GM18909 (cell line): ENCODE measurements around the gene TEKT2.

ENCODE experiments used
- ATAC-seq: cut with Tn5 transposase; IDR thresholded peaks from one replicate; pipeline ENCODE4 v1.9.1; 2021; ENCODE audit warnings: mild to moderate bottlenecking; ENCODE audit not compliant: unreplicated experiment, poor library complexity

TEKT2 gene

DNA sequence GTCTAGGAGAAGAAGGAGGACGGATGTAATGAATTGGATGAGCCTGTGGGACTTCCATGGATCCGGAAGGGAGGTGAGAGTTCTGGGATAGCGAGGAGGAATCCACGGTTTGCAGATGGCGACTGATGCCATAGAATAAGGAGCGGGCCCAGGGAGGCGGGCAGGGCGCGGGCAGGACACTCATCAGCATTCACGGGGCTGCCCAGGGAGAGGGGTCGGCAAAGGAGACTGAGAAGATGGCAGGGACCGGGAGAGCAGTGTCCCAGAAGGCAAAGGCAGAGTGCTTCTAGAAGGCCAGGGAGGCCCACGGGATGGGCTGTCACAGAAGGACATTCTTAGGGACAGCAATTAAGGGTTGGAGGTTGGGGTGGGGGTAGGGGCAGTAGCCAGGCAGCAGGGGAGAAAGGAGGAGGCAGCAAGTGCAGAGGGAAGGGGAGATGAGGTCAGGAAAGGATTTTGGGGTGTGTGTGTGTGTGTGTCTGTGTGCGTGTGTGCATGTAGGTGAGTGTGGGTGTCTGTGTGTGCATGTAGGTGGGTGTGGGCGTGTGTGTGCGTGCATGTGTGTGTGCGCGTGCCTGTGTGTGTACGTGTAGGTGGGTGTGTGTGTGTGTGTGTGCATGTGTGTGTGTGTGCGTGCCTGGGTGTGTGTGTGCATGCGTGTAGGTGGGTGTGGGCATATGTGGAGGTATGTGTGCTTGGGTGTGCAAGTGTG lies 42.3 kb downstream of the TEKT2 start:
- ATAC-seq = no peak

DNA sequence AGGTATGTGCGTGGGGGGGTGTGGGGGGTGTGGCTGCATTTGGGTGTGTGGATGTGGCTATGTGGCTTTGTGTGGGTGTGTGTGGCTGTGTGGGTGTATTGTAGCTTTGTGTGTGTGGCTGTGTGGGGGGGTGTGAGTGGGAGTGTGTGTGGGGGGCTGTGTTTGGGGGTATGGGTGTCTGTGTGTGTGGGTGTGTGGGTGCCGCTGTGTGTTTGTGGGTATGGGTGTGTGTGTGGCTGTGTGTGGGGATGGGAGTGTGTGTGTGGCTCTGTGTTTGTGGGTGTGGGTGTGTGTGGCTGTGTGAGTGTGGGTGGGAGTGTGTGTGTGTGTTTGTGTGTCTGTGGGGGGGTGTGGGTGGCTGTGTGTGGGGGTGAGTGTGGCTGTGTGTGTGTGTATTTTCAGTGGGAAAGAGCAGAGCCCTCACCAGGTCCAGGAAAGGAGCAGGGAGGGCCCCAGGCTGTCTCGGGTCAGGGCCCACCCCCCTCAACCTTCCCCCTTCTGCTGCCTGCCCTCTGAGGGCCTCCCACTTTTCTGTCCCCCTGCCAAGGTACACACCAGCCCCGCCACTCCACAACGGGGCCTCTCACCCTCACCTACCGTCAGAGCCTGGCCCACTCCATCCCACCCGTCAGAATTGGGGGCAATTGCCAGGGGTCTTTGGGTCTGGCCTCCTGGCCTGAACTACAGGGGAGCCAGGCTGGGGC lies 43.1 kb downstream of the TEKT2 start:
- ATAC-seq = no peak

DNA sequence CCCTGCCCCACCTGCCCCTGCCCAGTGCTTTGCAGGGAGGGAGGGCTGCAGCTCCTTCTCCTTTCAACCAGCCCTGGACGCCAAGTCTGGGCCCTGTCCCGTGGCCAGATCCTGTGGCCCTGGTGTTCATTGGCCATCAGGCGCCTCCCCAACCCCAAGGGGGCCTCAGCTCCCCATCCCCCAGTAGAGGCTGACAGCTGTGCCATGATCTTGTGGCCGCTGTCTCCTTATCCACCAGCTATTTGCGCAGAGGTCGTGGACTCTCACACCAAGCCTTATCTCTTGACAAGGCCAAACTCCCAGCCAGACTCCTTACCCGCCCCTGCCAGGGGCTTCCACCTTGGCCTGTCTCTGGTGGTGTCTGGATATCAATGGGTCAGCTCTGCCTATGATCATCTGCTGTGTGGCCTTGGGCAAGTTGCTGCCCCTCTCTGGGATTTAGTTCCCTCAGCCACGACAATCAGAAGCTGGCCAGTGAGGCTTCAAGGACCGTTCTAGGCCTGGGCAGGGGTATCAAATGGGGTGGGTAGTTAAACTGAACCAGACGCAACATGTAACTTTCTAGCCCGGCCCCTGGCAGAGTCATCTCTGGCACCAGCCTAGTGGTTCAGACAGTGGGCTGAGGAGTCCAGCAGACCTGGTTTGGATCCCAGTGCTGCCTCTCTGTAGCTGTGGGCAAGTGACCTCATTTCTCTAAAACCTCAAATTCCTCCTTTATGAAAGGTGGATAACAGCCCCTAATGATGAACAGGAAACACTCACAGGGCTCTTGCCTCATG lies 44.4 kb downstream of the TEKT2 start:
- ATAC-seq = no peak

DNA sequence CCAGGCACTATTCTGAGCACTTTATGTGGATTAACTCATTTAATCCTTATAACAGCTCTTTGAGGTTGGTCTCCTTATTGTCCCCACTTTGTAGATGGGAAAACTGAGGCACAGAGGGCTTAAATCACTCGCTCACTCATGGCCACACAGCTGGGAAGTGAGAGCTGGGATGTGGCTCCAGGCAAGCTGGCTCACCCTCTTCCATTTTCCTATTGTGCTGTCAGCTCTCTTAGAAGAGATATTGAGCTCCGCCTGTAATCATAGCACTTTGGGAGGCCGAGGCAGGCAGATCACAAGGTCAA lies 45.0 kb downstream of the TEKT2 start:
- ATAC-seq = no peak

DNA sequence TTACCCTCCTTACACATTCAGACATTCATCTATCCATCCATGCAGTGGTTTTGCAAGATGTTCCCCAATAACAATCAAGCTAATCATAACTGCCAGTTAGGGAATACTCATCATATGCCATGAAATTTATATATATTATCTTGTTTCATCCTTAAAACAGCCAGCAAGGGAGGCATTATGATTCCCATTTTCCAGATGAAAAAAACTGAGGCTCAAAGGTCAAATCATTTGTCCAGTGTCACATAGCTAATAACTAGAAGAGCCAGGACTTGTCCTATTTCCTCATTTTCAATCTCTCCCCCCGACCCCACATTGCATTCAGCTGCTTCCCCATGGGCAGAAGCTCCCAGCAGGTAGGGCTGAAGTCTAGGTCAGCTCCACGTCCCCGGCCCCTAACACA lies 48.1 kb downstream of the TEKT2 start:
- no peak for ATAC-seq

DNA sequence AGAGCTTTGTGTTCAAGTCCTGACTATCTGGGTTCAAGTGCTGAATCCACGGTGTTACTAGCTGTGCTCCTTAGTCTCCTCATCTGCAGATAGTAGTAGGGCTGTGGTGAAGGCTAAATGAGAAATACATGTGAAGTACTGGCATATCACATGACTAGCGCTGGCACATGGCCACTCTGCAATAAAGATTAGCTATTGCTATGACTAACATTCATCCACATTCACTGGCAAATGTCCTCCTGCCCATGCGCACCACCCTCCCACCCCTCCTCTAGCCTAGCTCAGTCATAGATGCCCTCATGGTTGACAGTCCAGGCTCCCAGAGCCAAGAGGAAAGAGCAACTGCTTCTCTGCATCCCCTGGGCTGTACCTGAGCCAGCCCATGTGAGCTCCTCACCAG lies 49.6 kb downstream of the TEKT2 start:
- no peak for ATAC-seq

DNA sequence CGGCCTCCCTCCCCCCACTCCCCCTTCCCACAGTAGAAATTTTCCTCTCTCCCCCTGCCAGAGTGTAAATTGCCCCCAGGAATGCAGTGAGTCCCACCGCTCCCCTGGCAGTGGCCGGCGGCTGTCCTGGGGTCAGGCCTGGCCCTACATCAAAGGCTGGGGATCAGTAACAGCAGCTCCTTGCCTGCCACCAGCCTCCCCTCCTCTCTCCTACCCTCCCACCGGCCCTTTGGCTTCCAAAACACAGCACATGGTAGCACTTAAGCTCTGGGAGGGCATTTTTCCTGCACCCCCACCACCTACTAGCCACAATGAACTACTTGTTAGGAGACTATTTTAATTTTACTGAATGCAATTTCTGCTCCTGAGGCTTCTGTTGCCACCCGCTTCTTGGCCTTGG lies 50.1 kb downstream of the TEKT2 start:
- no peak for ATAC-seq

DNA sequence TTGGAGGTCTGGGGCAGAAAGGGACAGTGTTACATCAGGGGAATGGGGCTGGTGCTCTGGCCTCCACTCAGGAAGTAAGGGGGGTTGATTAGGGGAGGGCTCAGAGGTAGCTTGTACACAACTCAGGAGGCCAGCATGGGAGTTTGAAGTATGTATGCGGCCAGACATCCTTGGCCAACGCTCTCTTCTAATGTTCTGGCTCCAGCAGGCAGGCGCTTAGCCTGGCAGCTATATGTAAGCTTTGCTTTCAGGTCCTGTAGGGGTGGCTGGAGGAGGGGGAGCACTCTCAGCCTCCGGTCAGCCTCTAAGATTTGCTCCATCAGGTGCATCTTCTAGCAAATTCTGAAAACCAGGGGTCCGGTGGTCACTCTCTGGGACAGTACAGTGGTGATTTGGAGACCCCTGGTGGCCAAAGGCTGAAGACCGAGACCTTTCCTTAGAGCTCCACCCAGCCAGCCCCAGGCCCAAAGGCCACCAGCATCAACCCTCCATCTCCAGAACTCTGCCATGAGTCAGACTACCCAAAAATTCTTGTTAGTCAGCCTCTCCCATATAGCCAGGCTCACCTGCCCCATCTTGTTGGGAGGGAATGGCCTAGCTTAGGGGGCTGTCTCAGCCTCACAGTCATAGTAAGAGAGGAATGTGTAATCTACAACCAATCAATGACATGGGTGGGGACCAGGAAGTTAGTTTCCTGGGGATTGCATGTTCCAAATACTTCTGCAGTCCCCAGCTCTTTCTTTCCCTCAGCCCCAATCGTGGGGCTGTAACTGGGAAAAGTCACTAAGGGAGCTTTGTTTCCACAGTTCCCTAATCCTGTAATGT lies 50.8 kb downstream of the TEKT2 start:
- ATAC-seq = no peak

DNA sequence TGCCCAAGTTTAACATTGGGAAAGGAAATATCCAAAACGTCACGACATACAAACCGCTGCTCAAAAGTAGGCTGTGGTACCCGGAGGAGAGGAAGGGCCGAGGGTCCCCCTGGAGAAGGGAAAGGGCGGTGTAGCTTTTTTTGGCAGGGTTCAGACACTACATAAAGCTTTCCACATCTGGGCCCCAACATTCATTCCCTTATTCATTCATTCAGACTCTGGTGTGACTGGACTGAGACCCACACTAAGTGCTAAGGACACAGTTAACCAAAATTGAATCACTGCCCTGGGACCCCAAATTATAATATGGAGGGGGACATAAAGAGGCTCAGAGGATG lies 51.4 kb downstream of the TEKT2 start:
- ATAC-seq = no peak

DNA sequence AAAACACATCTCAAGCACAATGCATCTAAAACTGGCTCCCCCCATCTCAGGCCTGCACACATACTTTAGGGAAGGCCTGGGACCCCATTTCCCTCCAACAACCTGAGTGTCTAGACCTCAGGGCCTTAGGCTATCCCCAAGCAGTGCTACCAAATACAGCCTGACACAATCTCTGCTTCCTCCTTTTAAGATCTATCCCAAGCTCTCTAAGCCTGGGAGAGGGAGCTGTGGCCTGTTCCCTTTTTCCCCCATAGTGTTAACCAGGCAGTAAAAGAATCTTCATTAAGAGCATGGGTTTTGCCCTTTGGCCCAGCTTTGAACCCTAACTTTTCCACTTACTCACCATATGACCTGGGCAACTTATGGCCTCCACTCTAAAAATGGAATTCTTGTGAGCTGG lies 51.9 kb downstream of the TEKT2 start:
- ATAC-seq = no peak

DNA sequence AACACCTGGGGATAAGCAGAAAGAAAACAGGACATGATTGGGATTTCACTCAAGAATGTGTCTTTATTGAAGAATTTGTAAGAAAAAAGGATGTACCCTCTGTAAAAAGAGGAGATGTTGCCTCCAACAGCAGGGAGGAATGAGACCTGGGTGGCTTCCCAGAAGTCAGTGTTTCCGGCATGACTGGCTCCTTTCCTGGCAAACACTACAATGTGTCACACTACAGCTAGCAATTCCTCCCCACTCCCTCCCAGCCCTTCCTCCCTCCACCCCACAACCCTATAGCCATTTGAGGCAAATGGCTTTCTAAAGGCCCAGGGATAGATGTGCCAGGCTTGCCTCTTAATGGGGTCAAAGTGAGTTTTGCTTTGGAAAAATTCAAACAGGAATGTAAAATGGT lies 52.6 kb downstream of the TEKT2 start:
- no peak for ATAC-seq

DNA sequence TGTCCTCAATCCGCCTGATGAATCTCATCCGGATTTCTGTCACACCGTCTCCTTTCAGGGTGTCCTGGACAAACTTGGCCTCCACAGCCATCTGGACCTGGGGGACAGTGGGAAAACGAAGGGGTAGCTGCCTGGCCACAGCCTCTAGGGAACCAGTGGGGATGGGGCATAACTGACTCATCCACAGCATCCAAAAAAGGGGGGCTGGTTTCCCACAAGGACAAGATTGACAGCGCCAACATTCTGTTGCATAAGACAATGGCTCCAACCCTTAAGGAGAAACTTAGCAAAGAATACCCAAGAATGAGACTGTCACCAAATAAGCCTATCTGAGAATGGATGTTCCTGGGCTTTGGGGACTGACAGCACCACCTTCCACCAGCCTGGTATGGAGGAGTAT lies 53.3 kb downstream of the TEKT2 start:
- ATAC-seq = no peak

DNA sequence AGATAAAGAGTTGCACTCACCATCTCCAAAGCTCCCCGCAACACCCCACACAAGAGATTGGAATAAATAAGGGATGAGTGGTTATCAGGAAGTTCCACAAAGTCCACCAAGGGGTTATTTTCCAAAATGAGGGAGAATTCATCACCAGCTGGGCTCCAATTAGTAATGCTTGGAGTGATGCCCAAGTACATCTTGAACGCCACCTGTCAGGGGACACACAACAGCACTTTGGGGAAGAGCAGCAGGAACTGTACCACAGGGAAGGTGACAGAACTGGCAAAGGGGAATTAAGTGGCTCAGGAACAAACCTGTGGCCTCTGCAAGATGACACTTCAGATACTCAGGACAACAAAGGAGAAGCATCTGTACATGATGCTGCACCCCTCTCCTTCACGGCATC lies 53.9 kb downstream of the TEKT2 start:
- no peak for ATAC-seq
